Upper lobe of right lung (tissue), 1 donor: Measurements from ENCODE around the gene COMMD2. TPM values are rescaled to one million over a fixed set of nuclear protein-coding genes. Genes with fewer than 3 reads are reported as not detected.

Experiments used
- ATAC-seq: fragments of 200-7000 bp; cut with Tn5 transposase; one replicate; pipeline ENCODE4 v1.9.1; 2020; ENCODE audit warnings: mild to moderate bottlenecking, moderate library complexity
- DNase-seq: peaks from one replicate; pipeline ENCODE4 v3.0.0-alpha.2; 2020
- H3K27ac ChIP-seq: fragments of 200-600 bp; one replicate; pipeline ENCODE4 v1.8.0; 2022
- H3K27me3 ChIP-seq: fragments of 200-600 bp; one replicate; pipeline ENCODE4 v1.8.0; 2022; ENCODE audit warnings: mild to moderate bottlenecking
- H3K36me3 ChIP-seq: fragments of 200-600 bp; one replicate; pipeline ENCODE4 v1.8.0; 2022
- H3K4me1 ChIP-seq: fragments of 200-600 bp; one replicate; pipeline ENCODE4 v1.8.0; 2022
- H3K4me3 ChIP-seq: fragments of 200-600 bp; one replicate; pipeline ENCODE4 v1.8.0; 2022; ENCODE audit warnings: mild to moderate bottlenecking
- H3K9me3 ChIP-seq: fragments of 200-600 bp; one replicate; pipeline ENCODE4 v1.8.0; 2022
- intact Hi-C: fragments of 100-400 bp; cut with DNase I; formaldehyde crosslinking; loops from one replicate; pipeline ENCODE4 v1.11.0; 2022
- total RNA-seq: library from RNA; stranded (reverse); fragmentation: NEBNext Ultra II Directional; extraction: Animal tissue kit (Norgen Biotek cat#: 25700); gene quantifications from one replicate; pipeline ENCODE4 v1.2.1, GENCODE V29; 2021
- TF ChIP-seq, protein P1 (sequence below): fragments of 200-600 bp; IDR thresholded peaks from one replicate; pipeline ENCODE4 v1.8.0; 2022; ENCODE audit warnings: antibody characterized with exemption
- donor health status: DM: no; HTN: yes; CAD: no; lungs with severe emphysema.

COMMD2 gene
- total RNA-seq, 1 donor from 2014 or later, result 49.8 TPM

DNA sequence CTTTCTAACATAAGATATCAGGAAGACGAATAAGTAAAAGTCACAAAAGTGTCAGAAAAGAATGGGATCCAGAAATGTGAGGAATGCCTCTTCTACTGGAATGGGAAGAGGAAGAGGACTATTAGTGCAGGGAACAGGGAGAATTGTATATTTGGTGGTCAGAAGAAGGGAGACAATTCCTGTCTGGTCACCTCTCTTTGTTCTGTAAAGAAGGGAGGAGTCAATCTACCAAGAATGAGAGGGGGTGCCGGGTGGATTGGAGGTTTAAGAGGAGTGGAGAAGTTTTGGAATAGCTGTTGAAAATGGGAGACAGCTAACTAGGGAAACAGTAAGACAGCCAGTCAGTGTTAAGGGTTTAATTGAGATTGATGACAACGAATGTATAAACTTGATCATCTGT, 20.1 kb downstream of the COMMD2 start:
- no peak for ATAC-seq
- TF ChIP-seq, protein P1, sequence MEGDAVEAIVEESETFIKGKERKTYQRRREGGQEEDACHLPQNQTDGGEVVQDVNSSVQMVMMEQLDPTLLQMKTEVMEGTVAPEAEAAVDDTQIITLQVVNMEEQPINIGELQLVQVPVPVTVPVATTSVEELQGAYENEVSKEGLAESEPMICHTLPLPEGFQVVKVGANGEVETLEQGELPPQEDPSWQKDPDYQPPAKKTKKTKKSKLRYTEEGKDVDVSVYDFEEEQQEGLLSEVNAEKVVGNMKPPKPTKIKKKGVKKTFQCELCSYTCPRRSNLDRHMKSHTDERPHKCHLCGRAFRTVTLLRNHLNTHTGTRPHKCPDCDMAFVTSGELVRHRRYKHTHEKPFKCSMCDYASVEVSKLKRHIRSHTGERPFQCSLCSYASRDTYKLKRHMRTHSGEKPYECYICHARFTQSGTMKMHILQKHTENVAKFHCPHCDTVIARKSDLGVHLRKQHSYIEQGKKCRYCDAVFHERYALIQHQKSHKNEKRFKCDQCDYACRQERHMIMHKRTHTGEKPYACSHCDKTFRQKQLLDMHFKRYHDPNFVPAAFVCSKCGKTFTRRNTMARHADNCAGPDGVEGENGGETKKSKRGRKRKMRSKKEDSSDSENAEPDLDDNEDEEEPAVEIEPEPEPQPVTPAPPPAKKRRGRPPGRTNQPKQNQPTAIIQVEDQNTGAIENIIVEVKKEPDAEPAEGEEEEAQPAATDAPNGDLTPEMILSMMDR, result no peak
- DNase-seq, result no peak
- H3K4me1 ChIP-seq, result peaks cover 16% of the 10 kb centered on the region
- no peak overlapping the region for H3K27ac ChIP-seq
- H3K4me3 ChIP-seq, result no peak overlapping the region
- H3K9me3 ChIP-seq, result no peaks in the 10 kb centered on the region
- H3K36me3 ChIP-seq, result no peaks in the 10 kb centered on the region
- intact Hi-C loops, result no loop called here
- no peaks in the 10 kb centered on the region for H3K27me3 ChIP-seq

DNA sequence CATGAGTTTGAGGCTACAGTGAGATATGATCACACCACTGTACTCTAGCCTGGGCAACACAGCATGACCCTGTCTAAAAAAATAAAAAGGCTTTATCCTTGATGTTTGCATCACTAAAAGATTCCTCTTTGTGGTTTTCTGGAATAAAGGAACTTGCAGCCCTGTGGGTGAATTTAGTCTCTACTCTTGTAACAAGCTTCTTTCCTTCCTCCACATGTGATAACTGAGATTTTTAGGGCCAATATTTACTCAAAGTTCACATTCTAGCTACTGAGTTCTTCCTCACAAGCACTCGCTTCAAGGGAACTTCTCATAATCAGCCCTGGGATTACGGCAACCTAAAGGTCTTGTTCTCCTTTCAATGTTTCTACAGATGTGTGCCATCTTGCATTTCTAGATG, 24.6 kb downstream of the COMMD2 start:
- intact Hi-C loops, result no loop called here
- Histone ChIP-seq H3K36me3 (no peaks in the 10 kb centered on the region), H3K4me1 (no peaks in the 10 kb centered on the region), H3K9me3 (no peaks in the 10 kb centered on the region), H3K27me3 (no peaks in the 10 kb centered on the region), H3K4me3 (no peak overlapping the region), H3K27ac (no peak overlapping the region)
- DNase-seq (no peak), ATAC-seq (peak; percentile 75)
- TF ChIP-seq, protein P1, result no peak

DNA sequence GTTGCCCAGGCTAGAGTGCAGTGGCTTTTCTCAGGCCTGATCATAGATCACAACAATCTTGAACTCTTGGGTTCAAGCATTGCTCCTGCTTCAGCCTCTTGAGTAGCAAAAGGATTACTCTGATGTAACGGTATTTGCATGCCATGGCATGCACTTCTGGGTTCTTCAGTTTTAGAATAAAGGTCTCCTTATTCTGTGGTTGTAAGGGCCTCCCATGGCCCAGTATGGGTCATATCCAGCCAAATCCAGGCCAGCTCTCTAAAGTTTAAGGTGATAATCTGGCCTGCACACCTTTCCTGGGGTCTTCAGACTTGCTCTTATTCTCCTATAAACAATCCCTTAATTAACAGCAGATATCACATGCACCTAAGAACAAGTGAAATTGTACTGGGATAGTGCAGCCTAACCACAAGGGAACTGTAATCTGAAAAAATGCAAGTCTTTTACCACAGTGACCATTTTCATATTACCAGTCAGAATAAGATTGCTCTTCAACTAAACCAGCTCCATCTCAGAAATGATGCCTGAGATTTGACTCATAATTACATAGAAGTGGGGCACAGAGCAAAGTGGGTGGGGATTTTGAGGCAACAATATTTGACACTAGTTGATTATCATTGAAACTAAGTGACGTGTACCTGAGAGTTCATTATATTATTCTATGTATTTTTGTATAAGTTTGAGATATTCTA, 25.4 kb downstream of the COMMD2 start:
- H3K4me3 ChIP-seq, result no peak overlapping the region

DNA sequence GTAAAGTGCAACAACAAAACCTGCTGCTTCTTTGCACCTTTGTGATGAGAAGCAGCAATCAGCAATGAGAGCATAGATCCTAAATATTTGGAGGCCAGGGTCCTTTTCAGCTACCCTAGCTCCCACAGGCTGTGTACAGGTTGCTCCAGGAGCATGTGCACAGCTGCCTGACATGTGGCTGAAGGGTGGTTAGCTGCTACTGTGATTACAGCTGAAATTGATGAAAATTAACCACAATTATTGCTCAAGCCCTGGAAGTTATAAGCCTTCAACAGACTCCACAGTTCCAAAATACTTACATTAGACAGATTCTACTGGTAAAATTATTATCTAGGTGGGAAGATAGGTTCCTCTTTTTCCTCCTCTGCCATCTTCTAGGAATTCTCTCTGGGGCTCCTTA, 28.5 kb downstream of the COMMD2 start:
- Histone ChIP-seq H3K4me3 (no peak overlapping the region), H3K9me3 (peaks cover 8% of the 10 kb centered on the region), H3K4me1 (no peaks in the 10 kb centered on the region), H3K27me3 (no peaks in the 10 kb centered on the region), H3K36me3 (no peaks in the 10 kb centered on the region), H3K27ac (no peak overlapping the region)
- ATAC-seq (no peak), DNase-seq (no peak)
- TF ChIP-seq, protein P1, result no peak
- intact Hi-C loops, result no loop called here

More for the DNA sequence above, 25.4 kb downstream of the COMMD2 start:
- Histone ChIP-seq H3K27me3 (no peaks in the 10 kb centered on the region), H3K4me1 (no peaks in the 10 kb centered on the region), H3K9me3 (no peaks in the 10 kb centered on the region), H3K27ac (no peak overlapping the region), H3K36me3 (no peaks in the 10 kb centered on the region)
- intact Hi-C loops, result no loop called here
- ATAC-seq (no peak), DNase-seq (no peak)
- TF ChIP-seq, protein P1, result no peak

DNA sequence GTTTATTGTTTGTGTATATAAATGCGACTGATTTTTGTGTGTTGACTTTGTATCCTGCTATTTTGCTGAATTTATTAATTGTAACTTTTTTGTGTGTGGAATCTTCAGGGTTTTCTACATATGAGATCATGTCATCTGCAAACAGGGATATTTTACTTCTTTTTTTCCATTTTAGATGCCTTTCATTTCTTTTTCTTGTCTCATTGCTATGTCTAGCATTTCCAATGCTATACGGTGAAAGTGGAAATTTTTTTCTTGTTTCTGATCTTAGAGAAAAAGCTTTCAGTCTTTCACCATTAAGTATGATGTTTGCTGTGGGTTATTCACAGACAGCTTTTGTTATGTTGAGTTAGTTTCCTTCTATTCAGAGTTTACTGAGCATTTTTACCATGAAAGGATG, 31.4 kb downstream of the COMMD2 start:
- no peaks in the 10 kb centered on the region for H3K27me3 ChIP-seq
- TF ChIP-seq, protein P1, result no peak
- DNase-seq, result no peak
- H3K4me1 ChIP-seq, result peaks cover 10% of the 10 kb centered on the region
- H3K36me3 ChIP-seq, result no peaks in the 10 kb centered on the region
- no peak overlapping the region for H3K4me3 ChIP-seq
- H3K27ac ChIP-seq, result no peak overlapping the region
- ATAC-seq, result no peak
- H3K9me3 ChIP-seq, result peaks cover 8% of the 10 kb centered on the region
- intact Hi-C loops, result no loop called here
